Activated CD8-positive, alpha-beta T cell treated with anti-CD3 and anti-CD28 coated beads, Interleukin-2, amount 10 ng/mL, durations not matched to agents 7 days and 5 days (primary cell): Measurements from ENCODE around the gene CARMIL1. TPM values are rescaled to one million over a fixed set of nuclear protein-coding genes. Genes with fewer than 3 reads are reported as not detected.

Experiments
- ATAC-seq: fragments of 150-1000 bp; cut with Tn5 transposase; one replicate; pipeline ENCODE4 v1.10.0; 2021; ENCODE audit warnings: moderate library complexity
- CTCF ChIA-PET: fragments of 350-600 bp; sonication (Branson Sonifier 250); formaldehyde crosslinking; loops from one replicate; lab custom pipeline; 2021; ENCODE audit warnings: antibody characterized with exemption; lab: Charles Lee
- POLR2A ChIA-PET: fragments of 350-600 bp; sonication (Branson Sonifier 250); formaldehyde crosslinking; loops from one replicate; lab custom pipeline; 2021; ENCODE audit warnings: antibody characterized with exemption; lab: Charles Lee
- DNase-seq: peaks from one replicate; pipeline ENCODE4 v3.0.0-alpha.2; 2020
- H3K27ac Mint-ChIP-seq: one replicate; pipeline ENCODE4 v1.8.0; 2021; ENCODE audit warnings: mild to moderate bottlenecking, mixed read lengths
- H3K27me3 Mint-ChIP-seq: one replicate; pipeline ENCODE4 v1.8.0; 2021; ENCODE audit warnings: low read depth, mixed read lengths
- H3K36me3 Mint-ChIP-seq: one replicate; pipeline ENCODE4 v1.8.0; 2021; ENCODE audit warnings: low read depth, mixed read lengths
- H3K4me1 Mint-ChIP-seq: one replicate; pipeline ENCODE4 v1.8.0; 2021; ENCODE audit warnings: low read depth, mixed read lengths
- H3K4me3 Mint-ChIP-seq: one replicate; pipeline ENCODE4 v1.8.0; 2021; ENCODE audit warnings: mild to moderate bottlenecking, mixed read lengths
- H3K9me3 Mint-ChIP-seq: one replicate; pipeline ENCODE4 v1.8.0; 2022; ENCODE audit warnings: mixed read lengths; ENCODE audit not compliant: insufficient read depth
- total RNA-seq, 2 experiments: library from RNA; stranded (reverse); gene quantifications; one replicate each; pipeline ENCODE4 v1.2.3, GENCODE V29; 2021

CARMIL1 gene
- total RNA-seq, 2 experiments from 2014 or later = 4.6 to 4.8 TPM

DNA sequence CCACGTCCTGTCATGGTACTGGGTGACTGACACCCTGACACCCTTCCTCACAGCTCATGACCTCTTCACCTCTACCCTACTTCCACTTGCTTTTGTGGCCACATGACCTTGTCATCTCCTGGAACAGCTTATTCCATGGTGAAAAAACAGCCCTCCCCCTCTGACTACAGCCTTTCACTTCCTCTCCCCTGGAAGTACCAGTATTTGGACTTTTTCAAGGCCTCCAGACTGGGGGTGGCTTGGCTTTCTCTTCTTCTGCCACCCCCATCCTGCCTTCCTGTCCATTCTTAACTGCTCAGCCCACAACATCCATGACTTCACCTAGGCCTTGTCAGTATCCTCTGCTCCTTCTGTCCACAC, 168.4 kb downstream of the CARMIL1 start:
- ATAC-seq = peak; percentile 44
- Mint-ChIP-seq H3K4me1 (peaks cover 24% of the 10 kb centered on the region), H3K27ac (no peak overlapping the region), H3K4me3 (no peak overlapping the region), H3K27me3 (no peaks in the 10 kb centered on the region), H3K9me3 (peaks cover 4% of the 10 kb centered on the region), H3K36me3 (peaks cover 10% of the 10 kb centered on the region)
- ChIA-PET CTCF (interaction anchor here (1.0 kb wide), 1 partner anchor 109 kb away, joined by 3 read pairs; no protein-coding TSS in a partner anchor), POLR2A (no interaction called here)
- no peak for DNase-seq

DNA sequence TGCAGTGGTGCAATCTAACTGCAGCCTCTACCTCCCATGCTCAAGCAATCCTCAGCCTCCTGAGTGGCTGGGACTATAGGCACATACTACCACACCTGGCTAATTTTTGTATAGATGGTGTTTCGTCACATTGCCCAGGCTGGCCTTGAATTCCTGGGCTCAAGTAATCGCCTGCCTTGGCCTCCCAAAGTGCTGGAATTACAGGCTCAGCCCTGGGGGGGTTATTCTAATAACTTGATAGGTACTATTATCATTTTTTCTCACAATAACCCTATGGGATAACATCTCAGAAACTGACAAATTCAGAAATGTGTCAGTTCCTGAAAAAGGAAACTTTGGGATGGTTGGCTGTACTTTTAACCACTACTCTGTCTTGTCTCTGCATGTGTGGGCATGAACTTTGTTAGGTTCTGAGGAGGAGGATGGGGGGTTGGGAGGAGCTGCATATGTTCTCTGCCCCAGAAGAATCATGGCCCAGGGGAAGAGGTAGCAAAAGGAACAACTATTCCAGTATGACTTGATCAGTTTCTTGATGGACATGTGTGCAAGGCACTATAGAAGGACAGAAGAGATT, 169.9 kb downstream of the CARMIL1 start:
- peaks cover 19% of the 10 kb centered on the region for H3K4me1 Mint-ChIP-seq
- H3K27ac Mint-ChIP-seq = no peak overlapping the region
- peaks cover 10% of the 10 kb centered on the region for H3K36me3 Mint-ChIP-seq
- POLR2A ChIA-PET = no interaction called here
- no peaks in the 10 kb centered on the region for H3K27me3 Mint-ChIP-seq
- H3K9me3 Mint-ChIP-seq = peaks cover 4% of the 10 kb centered on the region
- DNase-seq (no peak), ATAC-seq (no peak)
- no peak overlapping the region for H3K4me3 Mint-ChIP-seq
- CTCF ChIA-PET = interaction anchor here (1.0 kb wide), 1 partner anchor 41 kb away, joined by 3 read pairs; no protein-coding TSS in a partner anchor

DNA sequence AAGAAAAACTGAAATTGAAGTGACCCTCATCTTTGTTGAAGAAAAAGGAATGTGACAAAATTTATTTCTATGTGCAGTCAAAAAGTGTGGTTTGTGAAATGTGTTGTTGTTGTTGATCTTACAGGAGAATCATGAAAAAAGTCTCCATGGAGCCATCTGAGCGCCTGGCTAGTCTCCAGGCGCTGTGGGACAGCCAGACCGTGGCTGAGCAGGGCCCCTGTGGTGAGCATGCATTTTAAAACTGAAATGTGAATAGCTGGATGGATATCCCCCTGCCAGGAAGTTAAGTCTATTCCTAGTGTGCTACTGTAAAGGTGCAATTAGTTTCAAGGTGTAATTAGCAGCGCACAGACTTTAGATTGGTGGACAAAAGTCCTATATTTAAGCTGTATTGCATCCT, 170.6 kb downstream of the CARMIL1 start:
- Mint-ChIP-seq H3K27ac (no peak overlapping the region), H3K27me3 (no peaks in the 10 kb centered on the region), H3K4me3 (no peak overlapping the region), H3K36me3 (peaks cover 8% of the 10 kb centered on the region), H3K9me3 (peaks cover 4% of the 10 kb centered on the region), H3K4me1 (peaks cover 19% of the 10 kb centered on the region)
- no peak for DNase-seq
- POLR2A ChIA-PET = no interaction called here
- ATAC-seq = no peak
- CTCF ChIA-PET = interaction anchor here (1.0 kb wide), 1 partner anchor 40 kb away, joined by 3 read pairs; no protein-coding TSS in a partner anchor

DNA sequence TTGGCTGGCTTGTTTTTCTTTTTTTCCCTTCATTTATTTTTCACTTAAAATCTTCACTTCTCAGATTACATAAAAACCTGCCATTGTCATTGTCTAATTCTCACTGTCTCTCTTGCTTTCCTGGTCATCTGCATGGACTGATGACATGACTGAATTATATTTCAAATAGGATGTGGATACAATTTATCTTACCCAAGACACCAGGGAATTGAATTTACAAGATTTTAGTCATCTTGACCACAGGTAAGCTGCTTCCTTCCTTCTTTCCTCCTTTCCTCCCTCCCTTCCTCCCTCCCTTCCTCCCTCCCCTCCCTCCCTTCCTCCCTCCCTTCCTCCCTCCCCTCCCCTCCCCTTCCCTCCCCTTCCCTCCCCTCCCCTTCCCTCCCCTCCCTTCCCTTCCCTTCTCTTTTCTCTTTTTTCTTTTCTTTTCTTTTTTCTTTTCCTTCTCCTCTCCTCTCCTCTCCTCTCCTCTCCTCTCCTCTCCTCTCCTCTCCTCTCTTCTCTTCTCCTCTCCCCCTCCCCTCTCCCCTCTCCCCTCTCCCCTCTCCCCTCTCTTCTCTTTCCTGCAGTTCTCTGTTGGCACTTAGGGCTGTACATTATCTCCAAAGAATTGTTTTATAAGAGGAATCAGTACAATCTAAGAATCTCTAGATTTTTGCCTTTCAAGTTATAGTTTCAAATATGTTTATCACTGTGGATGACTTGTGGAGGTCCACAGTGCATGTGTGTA, 171.5 kb downstream of the CARMIL1 start:
- POLR2A ChIA-PET = no interaction called here
- H3K9me3 Mint-ChIP-seq = no peaks in the 10 kb centered on the region
- no peak overlapping the region for H3K4me3 Mint-ChIP-seq
- no peak overlapping the region for H3K27ac Mint-ChIP-seq
- peaks cover 4% of the 10 kb centered on the region for H3K36me3 Mint-ChIP-seq
- no peak for DNase-seq
- ATAC-seq = no peak
- H3K4me1 Mint-ChIP-seq = peaks cover 19% of the 10 kb centered on the region
- CTCF ChIA-PET = interaction anchor here (1.0 kb wide), 1 partner anchor 39 kb away, joined by 3 read pairs; no protein-coding TSS in a partner anchor
- no peaks in the 10 kb centered on the region for H3K27me3 Mint-ChIP-seq

DNA sequence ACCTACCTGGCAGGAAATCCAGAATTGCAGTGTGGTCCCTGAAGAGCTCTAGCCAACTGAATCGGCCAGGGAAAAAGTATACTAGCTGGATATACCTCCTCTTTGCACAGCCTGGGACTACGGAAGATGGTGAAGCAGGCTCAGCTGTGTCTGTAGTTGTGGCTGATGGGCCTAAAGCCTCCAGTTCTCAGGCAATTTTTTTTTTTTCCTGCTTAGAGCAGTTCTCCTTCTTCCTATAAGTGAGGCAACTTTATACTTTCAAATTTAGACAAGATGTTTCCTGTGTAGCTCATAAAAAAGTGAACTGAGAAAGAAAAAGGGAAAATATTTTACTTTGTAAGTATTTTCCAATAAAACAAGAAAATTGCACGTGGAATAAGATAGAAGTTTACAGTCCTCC, 172.9 kb downstream of the CARMIL1 start:
- H3K27ac Mint-ChIP-seq = no peak overlapping the region
- ATAC-seq = no peak
- POLR2A ChIA-PET = no interaction called here
- H3K9me3 Mint-ChIP-seq = no peaks in the 10 kb centered on the region
- no peaks in the 10 kb centered on the region for H3K27me3 Mint-ChIP-seq
- DNase-seq = no peak
- peaks cover 13% of the 10 kb centered on the region for H3K4me1 Mint-ChIP-seq
- no peaks in the 10 kb centered on the region for H3K36me3 Mint-ChIP-seq
- H3K4me3 Mint-ChIP-seq = no peak overlapping the region
- CTCF ChIA-PET = no interaction called here

DNA sequence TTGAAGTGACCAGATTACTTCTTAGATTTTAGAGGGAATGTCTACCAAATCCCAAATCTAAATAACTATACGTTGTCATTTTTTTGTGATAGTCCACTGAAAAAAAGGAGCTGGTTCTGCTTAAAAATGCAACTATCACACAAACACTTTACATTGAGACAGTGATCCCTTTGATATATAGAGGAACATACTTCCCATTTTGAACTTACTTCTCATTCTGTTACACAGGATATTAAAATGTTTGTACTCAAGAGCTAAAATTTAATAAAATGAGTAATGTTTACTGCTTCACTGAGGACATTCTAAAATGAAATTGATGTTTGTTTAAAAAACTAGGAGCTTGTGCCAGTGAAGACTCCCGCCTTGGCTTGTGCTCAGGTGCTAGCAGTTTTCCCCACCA, 174.1 kb downstream of the CARMIL1 start:
- DNase-seq (no peak), ATAC-seq (no peak)
- Mint-ChIP-seq H3K4me1 (peaks cover 3% of the 10 kb centered on the region), H3K36me3 (no peaks in the 10 kb centered on the region), H3K4me3 (no peak overlapping the region), H3K27me3 (no peaks in the 10 kb centered on the region), H3K9me3 (no peaks in the 10 kb centered on the region), H3K27ac (no peak overlapping the region)
- ChIA-PET CTCF (interaction anchor here (1.0 to 1.4 kb wide), 2 partner anchors 37 to 187 kb away, joined by 4 to 6 read pairs; no protein-coding TSS in a partner anchor), POLR2A (no interaction called here)

DNA sequence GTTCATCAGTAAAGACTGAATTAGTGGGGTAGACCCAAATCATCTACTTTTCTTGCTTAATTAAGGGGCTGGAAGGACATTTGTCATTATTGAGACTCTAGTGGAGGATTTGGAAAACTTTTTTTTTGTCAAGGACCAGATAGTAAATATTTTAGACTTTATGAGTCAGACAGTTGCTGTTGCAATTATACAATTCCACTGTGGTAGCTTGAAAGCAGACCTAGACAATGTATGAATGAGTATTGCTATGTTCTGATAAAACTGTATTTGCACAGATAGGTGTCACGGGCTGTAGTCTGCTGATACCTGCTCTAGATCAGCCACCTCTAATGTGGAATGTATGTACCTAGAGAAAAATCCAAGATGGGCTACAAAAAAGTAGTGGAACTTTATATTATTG, 175.0 kb downstream of the CARMIL1 start:
- Mint-ChIP-seq H3K27ac (no peak overlapping the region), H3K27me3 (no peaks in the 10 kb centered on the region), H3K36me3 (no peaks in the 10 kb centered on the region), H3K9me3 (no peaks in the 10 kb centered on the region), H3K4me1 (peaks cover 3% of the 10 kb centered on the region), H3K4me3 (no peak overlapping the region)
- ChIA-PET CTCF (no interaction called here), POLR2A (no interaction called here)
- no peak for DNase-seq
- ATAC-seq = no peak

DNA sequence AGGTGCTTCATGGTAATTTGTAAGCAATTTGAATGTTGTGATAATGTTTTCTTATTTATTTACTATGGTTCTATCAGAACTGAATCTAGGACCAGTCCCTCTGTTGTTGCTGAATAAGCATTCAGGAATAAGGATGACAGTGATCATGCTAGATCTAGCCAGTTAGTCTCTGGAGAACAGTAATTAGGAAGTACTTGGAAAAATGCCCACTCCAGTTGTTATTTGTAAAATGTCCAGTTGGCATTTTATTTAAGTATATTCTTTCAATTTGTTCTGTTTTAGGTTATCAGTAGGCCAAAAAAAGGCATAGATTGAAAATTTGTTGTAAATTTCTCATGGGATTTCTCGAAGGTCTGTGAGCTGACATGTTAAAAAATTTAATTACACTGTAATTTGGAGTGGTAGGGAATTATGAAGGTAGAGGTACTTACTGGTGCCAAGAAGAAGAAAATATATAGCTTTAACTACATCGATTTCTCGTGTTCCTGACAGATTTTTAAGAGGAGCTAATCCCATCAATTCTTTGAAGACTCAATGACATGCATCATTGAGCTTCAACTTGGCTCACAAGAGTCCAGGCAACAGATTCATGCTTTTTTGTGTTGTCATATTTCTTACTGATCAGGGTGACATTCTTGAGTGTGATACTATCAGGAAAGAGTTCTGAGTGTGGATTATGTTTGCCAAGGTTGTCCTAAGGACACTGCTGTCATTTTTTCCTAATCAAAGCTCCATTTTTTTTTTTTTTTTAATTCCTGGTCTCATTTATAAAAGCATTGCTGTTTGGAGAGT, 177.3 kb downstream of the CARMIL1 start:
- Mint-ChIP-seq H3K36me3 (no peaks in the 10 kb centered on the region), H3K27ac (no peak overlapping the region), H3K27me3 (no peaks in the 10 kb centered on the region), H3K9me3 (no peaks in the 10 kb centered on the region), H3K4me1 (no peaks in the 10 kb centered on the region), H3K4me3 (no peak overlapping the region)
- ATAC-seq = no peak
- CTCF ChIA-PET = interaction anchor here (1.4 kb wide), 2 partner anchors 178 to 191 kb away, joined by 3 to 4 read pairs; no protein-coding TSS in a partner anchor
- DNase-seq = no peak
- POLR2A ChIA-PET = interaction anchor here (0.6 kb wide), 1 partner anchor 533 kb away, joined by 3 read pairs; no protein-coding TSS in a partner anchor

DNA sequence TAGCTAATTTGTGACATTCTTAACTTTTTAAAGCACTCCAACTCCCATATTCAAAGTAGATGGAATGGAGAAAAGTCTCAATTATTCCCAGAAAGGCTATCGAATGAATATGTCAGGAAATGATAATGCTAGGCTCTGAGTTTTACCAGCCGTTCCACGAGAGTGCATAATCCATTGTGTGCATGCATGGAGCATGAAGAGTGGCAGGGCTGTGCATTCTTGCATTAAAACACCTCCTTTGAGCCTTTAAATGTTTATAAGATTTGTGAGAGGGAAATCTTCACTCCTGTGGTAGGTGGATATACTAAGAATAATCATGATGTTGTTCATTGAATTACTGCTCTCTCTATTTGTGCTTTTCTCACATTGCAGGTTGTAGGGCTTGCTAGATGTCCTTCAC, 178.3 kb downstream of the CARMIL1 start:
- Mint-ChIP-seq H3K4me3 (no peak overlapping the region), H3K27ac (no peak overlapping the region), H3K4me1 (no peaks in the 10 kb centered on the region), H3K9me3 (no peaks in the 10 kb centered on the region), H3K27me3 (no peaks in the 10 kb centered on the region), H3K36me3 (no peaks in the 10 kb centered on the region)
- ChIA-PET CTCF (interaction anchor here (1.4 kb wide), 3 partner anchors 33 to 192 kb away, joined by 3 to 4 read pairs (median 3); no protein-coding TSS in a partner anchor), POLR2A (no interaction called here)
- DNase-seq (no peak), ATAC-seq (no peak)

DNA sequence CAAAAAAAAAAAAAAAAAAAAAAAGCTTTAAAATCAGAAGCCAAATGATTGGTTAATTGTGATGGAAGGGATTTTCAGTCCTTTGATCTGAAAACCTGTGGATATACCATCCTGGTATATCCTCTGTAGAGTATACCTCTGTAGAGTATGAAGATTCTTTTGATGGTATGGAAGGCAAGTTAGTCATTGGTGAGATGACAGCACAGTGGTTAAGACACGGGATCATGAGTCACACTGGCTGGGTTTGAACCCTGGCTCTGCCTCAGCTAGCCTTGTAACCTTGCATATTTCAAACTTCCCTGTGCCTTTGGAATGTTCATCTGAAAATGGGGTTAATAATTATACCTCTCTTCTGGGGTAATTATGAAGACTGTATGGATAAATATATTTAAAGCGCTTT, 179.3 kb downstream of the CARMIL1 start:
- Mint-ChIP-seq H3K27ac (no peak overlapping the region), H3K27me3 (no peaks in the 10 kb centered on the region), H3K9me3 (no peaks in the 10 kb centered on the region), H3K4me1 (no peaks in the 10 kb centered on the region), H3K36me3 (no peaks in the 10 kb centered on the region), H3K4me3 (no peak overlapping the region)
- ATAC-seq (no peak), DNase-seq (no peak)
- POLR2A ChIA-PET = no interaction called here
- CTCF ChIA-PET = interaction anchor here (1.4 kb wide), 1 partner anchor 32 kb away, joined by 3 read pairs; no protein-coding TSS in a partner anchor

DNA sequence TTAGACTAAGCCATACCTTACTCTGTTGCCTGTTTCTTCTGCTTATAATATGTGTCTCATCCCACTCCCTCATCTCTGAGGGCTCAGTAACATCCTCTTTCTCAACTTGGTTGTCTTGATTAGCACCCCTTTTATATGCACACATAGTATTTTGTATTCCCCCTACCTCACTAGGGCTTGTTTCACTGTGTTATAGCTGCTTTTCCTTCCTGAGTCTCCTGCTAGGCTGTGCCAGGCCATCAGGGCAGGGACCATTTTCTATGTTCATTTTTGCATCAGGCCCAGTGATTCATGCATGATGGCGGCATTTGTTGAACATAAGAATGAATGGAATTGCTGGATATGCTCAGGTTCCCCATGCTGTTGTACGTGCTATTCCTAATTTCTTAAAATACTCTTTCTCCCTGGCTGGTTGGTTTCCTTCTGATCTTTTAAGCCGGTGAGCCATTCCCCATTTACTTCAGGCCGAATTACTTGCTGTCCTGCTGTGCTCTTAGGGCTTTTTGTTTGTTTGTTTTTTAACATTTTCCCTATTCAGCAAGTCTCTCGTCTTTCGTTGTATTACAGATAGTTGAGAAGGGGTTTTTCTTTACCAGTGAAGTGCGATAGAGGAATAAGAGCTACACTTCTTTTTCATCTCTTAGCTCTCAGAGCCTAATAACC, 183.2 kb downstream of the CARMIL1 start:
- no peak overlapping the region for H3K4me3 Mint-ChIP-seq
- DNase-seq (no peak), ATAC-seq (no peak)
- H3K36me3 Mint-ChIP-seq = no peaks in the 10 kb centered on the region
- POLR2A ChIA-PET = interaction anchor here (0.6 kb wide), 1 partner anchor 22 kb away, joined by 3 read pairs; no protein-coding TSS in a partner anchor
- no peaks in the 10 kb centered on the region for H3K9me3 Mint-ChIP-seq
- no peaks in the 10 kb centered on the region for H3K27me3 Mint-ChIP-seq
- no peak overlapping the region for H3K27ac Mint-ChIP-seq
- CTCF ChIA-PET = no interaction called here
- H3K4me1 Mint-ChIP-seq = no peaks in the 10 kb centered on the region
